KMS-11 (cell line): ENCODE measurements around the gene ACLY.
"Not testable (repeated sequence)": the region's sequence is repeated elsewhere in the genome, so short reads cannot be mapped to it uniquely, and the experiment has no call there.

ENCODE experiments used
- H2AFZ ChIP-seq: fragments of 200-600 bp; sonication (generic); 2 replicates; pipeline ENCODE4 v1.6.1; 2016; ENCODE audit warnings: antibody characterized with exemption, mixed run types, low read depth
- H3K27ac ChIP-seq: fragments of 200-600 bp; sonication (generic); 2 replicates; pipeline ENCODE4 v1.6.1; 2016; ENCODE audit warnings: mild to moderate bottlenecking, mixed run types
- H3K27me3 ChIP-seq: fragments of 200-600 bp; sonication (generic); 2 replicates; pipeline ENCODE4 v1.6.1; 2017; ENCODE audit warnings: mild to moderate bottlenecking, low read depth, mixed run types, moderate library complexity; ENCODE audit not compliant: insufficient read depth
- H3K36me3 ChIP-seq: fragments of 200-600 bp; sonication (generic); 2 replicates; pipeline ENCODE4 v1.6.1; 2017; ENCODE audit warnings: mild to moderate bottlenecking, mixed run types; ENCODE audit not compliant: insufficient read depth
- H3K4me1 ChIP-seq: fragments of 200-600 bp; sonication (generic); 2 replicates; pipeline ENCODE4 v1.6.1; 2016; ENCODE audit warnings: mild to moderate bottlenecking, low read depth, mixed run types; ENCODE audit not compliant: poor library complexity, severe bottlenecking
- H3K4me2 ChIP-seq: fragments of 200-600 bp; sonication (generic); 2 replicates; pipeline ENCODE4 v1.7.0; 2016; ENCODE audit warnings: mild to moderate bottlenecking, mixed run types
- H3K4me3 ChIP-seq: fragments of 200-600 bp; sonication (generic); IDR thresholded peaks from 2 replicates; pipeline ENCODE4 v1.6.1; 2017; ENCODE audit warnings: low read depth, low read length, mixed read lengths; ENCODE audit not compliant: insufficient read depth
- H3K79me2 ChIP-seq: fragments of 200-600 bp; sonication (generic); 2 replicates; pipeline ENCODE4 v1.6.1; 2016; ENCODE audit warnings: low read depth, mixed run types; ENCODE audit not compliant: insufficient read depth
- H3K9ac ChIP-seq: fragments of 200-600 bp; sonication (generic); 2 replicates; pipeline ENCODE4 v1.6.1; 2016; ENCODE audit warnings: mild to moderate bottlenecking, mixed run types
- H4K20me1 ChIP-seq: fragments of 200-600 bp; sonication (generic); 2 replicates; pipeline ENCODE4 v1.6.1; 2016; ENCODE audit warnings: mild to moderate bottlenecking, mixed run types; ENCODE audit not compliant: insufficient read depth
- TF ChIP-seq, protein P1 (sequence below): fragments of 200-600 bp; sonication (generic); conservative IDR thresholded peaks from 2 replicates; pipeline ENCODE4 v1.6.1; 2017; ENCODE audit warnings: low read depth, mild to moderate bottlenecking, antibody characterized with exemption, low read length, moderate library complexity, mixed read lengths

The ACLY gene

DNA sequence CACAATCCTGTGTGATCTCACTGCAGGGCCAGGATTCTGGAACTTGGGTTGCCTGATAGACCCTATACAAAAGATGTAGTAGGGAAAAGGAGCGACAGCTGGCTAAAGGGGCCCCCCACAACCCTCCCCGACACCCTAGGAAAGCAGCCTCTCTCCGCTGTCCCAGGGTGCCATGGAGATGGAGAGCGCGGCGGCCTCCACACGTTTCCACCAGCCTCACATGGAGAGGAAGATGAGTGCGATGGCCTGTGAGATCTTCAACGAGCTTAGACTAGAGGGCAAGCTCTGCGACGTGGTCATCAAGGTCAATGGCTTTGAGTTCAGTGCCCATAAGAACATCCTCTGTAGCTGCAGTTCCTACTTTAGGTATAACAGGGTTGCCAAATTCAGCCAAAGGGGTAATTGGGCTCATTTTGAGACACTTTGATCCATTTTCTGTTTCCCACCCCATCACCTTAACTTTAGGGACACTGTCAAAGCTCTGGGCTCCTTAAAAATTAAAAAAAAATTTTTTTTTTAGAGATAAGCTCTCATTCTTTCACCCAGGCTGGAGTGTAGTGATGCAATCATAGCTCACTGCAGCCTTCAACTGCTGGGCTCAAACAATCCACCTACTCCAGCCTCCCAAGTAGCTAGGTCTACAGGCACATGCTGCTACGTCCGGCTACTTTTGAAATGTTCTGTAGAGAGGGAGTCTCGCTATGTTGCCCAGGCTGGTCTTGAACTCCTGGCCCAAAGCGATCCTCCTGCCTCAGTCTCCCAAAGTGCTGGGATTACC, 80.8 kb downstream of the ACLY start, which contains the start of gene KLHL10:
TSS of gene KLHL10 (plus strand) at position 65 of the 778 bp plus-strand sequence. CDS start at position 173, 108 bp downstream.
- Histone ChIP-seq H3K9ac (peak within 1 kb of the TSS; percentile 35; the same call in 1 of the 2 replicates), H3K4me1 (peaks cover 17% of the 10 kb centered on the region), H4K20me1 (no peaks in the 10 kb centered on the region), H3K79me2 (no peaks in the 10 kb centered on the region; the same call in 1 of the 2 replicates), H3K4me3 (no peak within 1 kb of the TSS), H3K27ac (peak within 1 kb of the TSS; percentile 8; the same call in 1 of the 2 replicates), H3K4me2 (peak within 1 kb of the TSS; percentile 99), H2AFZ (peak within 1 kb of the TSS; percentile 100), H3K27me3 (no peaks in the 10 kb centered on the region), H3K36me3 (no peaks in the 10 kb centered on the region)
- TF ChIP-seq, protein P1, sequence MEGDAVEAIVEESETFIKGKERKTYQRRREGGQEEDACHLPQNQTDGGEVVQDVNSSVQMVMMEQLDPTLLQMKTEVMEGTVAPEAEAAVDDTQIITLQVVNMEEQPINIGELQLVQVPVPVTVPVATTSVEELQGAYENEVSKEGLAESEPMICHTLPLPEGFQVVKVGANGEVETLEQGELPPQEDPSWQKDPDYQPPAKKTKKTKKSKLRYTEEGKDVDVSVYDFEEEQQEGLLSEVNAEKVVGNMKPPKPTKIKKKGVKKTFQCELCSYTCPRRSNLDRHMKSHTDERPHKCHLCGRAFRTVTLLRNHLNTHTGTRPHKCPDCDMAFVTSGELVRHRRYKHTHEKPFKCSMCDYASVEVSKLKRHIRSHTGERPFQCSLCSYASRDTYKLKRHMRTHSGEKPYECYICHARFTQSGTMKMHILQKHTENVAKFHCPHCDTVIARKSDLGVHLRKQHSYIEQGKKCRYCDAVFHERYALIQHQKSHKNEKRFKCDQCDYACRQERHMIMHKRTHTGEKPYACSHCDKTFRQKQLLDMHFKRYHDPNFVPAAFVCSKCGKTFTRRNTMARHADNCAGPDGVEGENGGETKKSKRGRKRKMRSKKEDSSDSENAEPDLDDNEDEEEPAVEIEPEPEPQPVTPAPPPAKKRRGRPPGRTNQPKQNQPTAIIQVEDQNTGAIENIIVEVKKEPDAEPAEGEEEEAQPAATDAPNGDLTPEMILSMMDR, result no peak

DNA sequence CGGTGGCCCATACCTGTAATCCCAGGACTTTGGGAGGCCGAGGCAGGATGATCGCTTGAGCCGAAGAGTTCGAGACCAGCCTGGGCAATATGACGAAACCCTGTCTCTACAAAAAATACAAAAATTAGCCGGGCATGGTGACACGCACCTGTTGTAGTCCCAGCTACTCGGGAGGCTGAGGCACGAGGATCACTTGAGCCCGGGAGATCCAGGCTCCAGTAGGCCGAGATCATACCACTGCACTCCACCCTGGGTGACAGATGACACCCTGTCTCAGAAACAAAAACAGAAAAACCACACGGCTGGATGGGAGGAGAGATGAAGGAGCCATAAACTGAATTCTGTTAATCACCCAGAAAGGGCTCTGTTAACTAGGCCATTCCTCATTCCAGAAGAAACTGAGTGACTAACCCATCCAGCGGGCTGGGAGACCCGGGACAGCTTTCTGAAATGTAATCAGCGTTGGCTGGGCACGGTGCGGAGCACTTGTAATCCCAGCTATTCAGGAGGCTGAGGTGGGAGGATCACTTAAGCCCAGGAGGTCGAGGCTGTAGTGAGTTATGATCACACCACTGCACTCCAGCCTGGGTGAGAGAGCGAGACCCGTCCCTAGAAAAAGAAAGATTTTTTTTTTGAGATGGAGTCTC, 82.1 kb downstream of the ACLY start:
- peak overlapping the region; percentile 100 for H2AFZ ChIP-seq

DNA sequence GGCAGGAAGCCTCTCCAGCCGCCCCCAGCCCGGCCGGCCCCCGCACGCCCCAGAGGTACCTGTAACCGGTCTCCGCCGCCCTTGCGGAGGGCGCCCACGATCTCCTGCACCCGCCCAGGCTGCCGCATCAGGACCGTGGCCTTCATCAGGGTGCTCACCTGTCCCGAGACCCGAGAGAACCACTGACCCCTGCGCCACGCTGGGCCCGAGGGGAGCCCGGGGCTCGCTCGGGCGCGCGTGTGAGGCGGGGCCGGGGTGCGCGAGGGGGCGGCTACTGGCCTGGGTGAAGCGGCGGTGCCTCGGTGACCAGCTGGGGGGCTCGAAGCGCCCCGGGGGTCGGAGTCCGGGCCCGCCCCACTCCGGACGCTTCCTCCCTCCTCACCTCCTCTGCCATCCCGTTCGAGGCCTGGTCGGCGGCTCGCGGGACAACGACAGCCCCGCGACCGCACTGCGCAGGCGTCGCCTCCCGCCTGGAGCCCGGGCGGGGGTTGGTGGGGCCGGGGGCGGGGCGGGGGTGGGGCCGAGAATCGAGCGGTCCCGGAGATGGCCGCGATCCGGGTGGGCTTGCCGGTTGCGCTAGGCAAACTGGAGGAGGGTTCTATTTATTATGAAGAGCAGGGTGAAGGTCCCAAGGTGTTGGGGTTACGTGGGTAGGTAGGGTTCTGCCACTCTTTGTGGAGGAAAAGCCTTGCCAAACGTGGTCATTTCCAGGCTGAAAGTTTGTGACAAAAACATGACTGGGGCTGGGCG, 82.8 kb downstream of the ACLY start, which contains the start of gene NT5C3B:
TSS of gene NT5C3B (minus strand) at position 433 of the 750 bp plus-strand sequence. CDS start at position 394, 39 bp downstream.
- Histone ChIP-seq H2AFZ (peak within 1 kb of the TSS; percentile 100), H3K4me3 (no peak within 1 kb of the TSS), H3K4me2 (peak within 1 kb of the TSS; percentile 99), H3K27me3 (no peaks in the 10 kb centered on the region), H3K36me3 (no peaks in the 10 kb centered on the region; the same call in 1 of the 2 replicates), H3K79me2 (no peaks in the 10 kb centered on the region; the same call in 1 of the 2 replicates), H3K4me1 (peaks cover 17% of the 10 kb centered on the region), H4K20me1 (no peaks in the 10 kb centered on the region), H3K9ac (peak within 1 kb of the TSS; percentile 75), H3K27ac (peak within 1 kb of the TSS; percentile 8; the same call in 1 of the 2 replicates)
- TF ChIP-seq, protein P1, result no peak

More for the DNA sequence above, 82.1 kb downstream of the ACLY start:
- H3K4me3 ChIP-seq, result no peak overlapping the region
- no peaks in the 10 kb centered on the region for H4K20me1 ChIP-seq
- peak overlapping the region; percentile 35; the same call in 1 of the 2 replicates for H3K9ac ChIP-seq
- peak overlapping the region; percentile 8; the same call in 1 of the 2 replicates for H3K27ac ChIP-seq
- peaks cover 17% of the 10 kb centered on the region for H3K4me1 ChIP-seq
- no peaks in the 10 kb centered on the region; the same call in 1 of the 2 replicates for H3K79me2 ChIP-seq
- H3K4me2 ChIP-seq, result peak overlapping the region; percentile 99
- H3K36me3 ChIP-seq, result no peaks in the 10 kb centered on the region
- TF ChIP-seq, protein P1, result no peak
- no peaks in the 10 kb centered on the region for H3K27me3 ChIP-seq

DNA sequence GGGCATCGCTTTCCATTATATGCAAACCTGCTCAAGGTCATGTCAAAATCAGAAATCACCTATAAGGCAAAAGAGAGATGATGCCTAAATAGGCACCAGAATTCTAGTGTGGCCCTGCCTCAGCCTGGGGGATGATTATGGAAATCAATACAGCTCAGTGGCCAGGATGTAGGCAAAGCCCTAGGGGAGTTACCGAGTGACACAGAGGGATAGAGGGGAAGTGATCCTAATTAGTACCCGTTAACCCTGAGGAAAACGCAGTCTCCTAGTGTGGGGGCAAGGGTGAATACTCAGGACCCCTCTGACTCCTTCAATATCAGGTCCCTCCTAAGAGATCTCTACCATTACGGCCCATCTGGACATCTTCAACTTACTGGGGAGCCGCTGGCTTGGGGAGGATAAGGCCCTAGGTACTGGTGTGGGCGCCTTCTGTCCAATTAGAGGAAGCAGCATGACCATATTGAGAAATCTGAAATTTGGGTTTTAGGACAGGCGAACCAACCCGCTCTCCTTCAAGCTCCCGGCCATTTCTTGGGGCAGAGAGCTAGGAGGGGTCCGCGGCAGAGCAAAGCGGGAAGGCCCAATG, 83.4 kb downstream of the ACLY start:
- Histone ChIP-seq H3K27me3 (no peaks in the 10 kb centered on the region), H4K20me1 (no peaks in the 10 kb centered on the region), H3K36me3 (no peaks in the 10 kb centered on the region; the same call in 1 of the 2 replicates), H2AFZ (peak overlapping the region; percentile 100), H3K4me3 (no peak overlapping the region), H3K79me2 (no peaks in the 10 kb centered on the region; the same call in 1 of the 2 replicates), H3K4me1 (peaks cover 17% of the 10 kb centered on the region), H3K9ac (peak overlapping the region; percentile 75), H3K27ac (no peak overlapping the region), H3K4me2 (peak overlapping the region; percentile 65)
- TF ChIP-seq, protein P1, result no peak

DNA sequence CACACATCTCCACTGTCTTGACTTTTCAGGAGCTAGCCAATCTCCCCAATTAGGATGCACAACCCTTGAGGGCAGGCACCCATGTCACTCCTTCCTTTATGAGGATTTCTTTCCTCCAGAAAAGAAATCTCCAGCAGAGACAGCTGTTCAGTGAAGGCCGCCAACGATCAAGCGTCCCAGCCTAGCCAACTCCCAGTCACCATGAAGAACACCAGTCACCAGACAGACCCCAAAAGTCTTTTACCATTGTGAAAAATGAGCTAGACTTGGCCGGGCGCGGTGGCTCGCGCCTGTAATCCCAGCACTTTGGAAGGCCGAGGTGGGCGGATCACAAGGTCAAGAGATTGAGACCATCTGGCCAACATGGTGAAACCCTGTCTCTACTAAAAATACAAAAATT, 88.8 kb downstream of the ACLY start:
- not testable (repeated sequence) for H3K27me3 ChIP-seq, H3K9ac ChIP-seq, H3K36me3 ChIP-seq, H3K4me2 ChIP-seq, H3K4me1 ChIP-seq, H3K79me2 ChIP-seq, H2AFZ ChIP-seq, H4K20me1 ChIP-seq, H3K27ac ChIP-seq, H3K4me3 ChIP-seq
